Measurements from ENCODE around the gene CCDC93. TPM values are rescaled to one million over a fixed set of nuclear protein-coding genes. Genes with fewer than 3 reads are reported as not detected.

CCDC93 gene
- total and polyA plus RNA-seq, 10 of the 15 experiments (the other 5 are each of a cell fraction or from before 2014, with no cell fraction given), result 3.6 to 27.2 (median 13.5) TPM

GRCh38 chr2:118059919-118060478, 46.1 kb upstream of the CCDC93 start:
- WGBS (ENCODE audit: insufficient coverage, insufficient replicate concordance, low lambda C conversion rate, missing lambda C conversion rate), result 0% methylated on average over 4 of the region's 4 CpGs
- no peak overlapping the region for H3K4me3 ChIP-seq
- H3K27ac ChIP-seq (ENCODE audit: control insufficient read depth, insufficient read depth), result no peak overlapping the region
- H3K79me2 ChIP-seq (ENCODE audit: control insufficient read depth, insufficient read depth, low read length), result no peaks in the 10 kb centered on the region
- in situ Hi-C loops (cut with MboI) (no loop called here), intact Hi-C loops (cut with micrococcal nuclease; ENCODE audit: unreplicated experiment) (loop anchor here (5.0 to 10.0 kb wide), 2 partner anchors 127 to 245 kb away; partner anchors contain the start of gene DDX18)
- ChIA-PET SMC1A (ENCODE audit: uncharacterized antibody, unreplicated experiment) (interaction anchor here (0.9 to 11.4 kb wide), 12 partner anchors 10 to 91 kb away, joined by 3 to 358 read pairs (median 7); partner anchors contain the start of gene INSIG2), CTCF (interaction anchor here (0.8 to 19.8 kb wide), 11 partner anchors 9 to 246 kb away, joined by 3 to 626 read pairs (median 5); partner anchors contain the start of gene DDX18), POLR2A (interaction anchor here (1.2 to 1.7 kb wide), 3 partner anchors 11 to 13 kb away, joined by 3 to 7 read pairs (median 7); no protein-coding TSS in a partner anchor), RAD21 (ENCODE audit: unreplicated experiment) (interaction anchor here (1.2 to 9.8 kb wide), 7 partner anchors 10 to 88 kb away, joined by 3 to 266 read pairs (median 5); partner anchors contain the start of gene CCDC93)
- BruUV-seq (replicated peaks), result no TSS peak
- ATAC-seq, result peak; percentile 20
- no peaks in the 10 kb centered on the region for H3K27me3 ChIP-seq (replicated peaks in 1 of 2; ENCODE audit: control insufficient read depth in 2 of 2, insufficient read depth in 2 of 2, low read length in 1 of 2)
- no peaks in the 10 kb centered on the region; the same call in 1 of the 2 replicates for H4K20me1 ChIP-seq (ENCODE audit: control insufficient read depth, insufficient read depth)
- no peaks in the 10 kb centered on the region for H3K36me3 ChIP-seq (ENCODE audit: control insufficient read depth in 2 of 2, insufficient read depth in 2 of 2, low read length in 1 of 2)
- peaks cover 34% of the 10 kb centered on the region for H3K4me1 ChIP-seq (ENCODE audit: control insufficient read depth, insufficient read depth, low read length)
- H3K9me3 ChIP-seq (replicated peaks; ENCODE audit: control insufficient read depth, insufficient read depth, low read length), result no peaks in the 10 kb centered on the region
- FAIRE-seq, result peak; percentile 69
- DNase-seq (ENCODE audit: low read depth, low spot score), result peak; percentile 76
- peak overlapping the region; percentile 38; the same call in 1 of the 2 replicates for H2AFZ ChIP-seq (ENCODE audit: control insufficient read depth, low read depth, low read length)
- H3K9ac ChIP-seq (ENCODE audit: control insufficient read depth, insufficient read depth, low read length), result no peak overlapping the region
- peak overlapping the region; percentile 30; the same call in 1 of the 2 replicates for H3K4me2 ChIP-seq (ENCODE audit: control insufficient read depth, insufficient read depth)
- TF ChIP-seq RFX5 (IDR thresholded peaks at IDR 0.05; ENCODE audit: low read depth, low read length) (no peak), CHD2 (IDR thresholded peaks at IDR 0.05; ENCODE audit: borderline replicate concordance, low read depth, low read length) (peak; percentile 65; the same call in 1 of the 2 replicates), POLR2A (IDR thresholded peaks at IDR 0.05; ENCODE audit: low read depth, low read length) (no peak), USF2 (IDR thresholded peaks at IDR 0.05; ENCODE audit: borderline replicate concordance, low read depth, low read length) (no peak), KAT2A (conservative IDR thresholded peaks at IDR 0.05; ENCODE audit: control insufficient read depth, low read depth, low read length) (no peak), ZBED1 (IDR thresholded peaks at IDR 0.05; ENCODE audit: borderline replicate concordance) (peak; percentile 55; the same call in 1 of the 2 replicates), TBL1XR1 (IDR thresholded peaks at IDR 0.05; ENCODE audit: low read depth, low read length) (peak; percentile 74; the same call in 1 of the 2 replicates), MLLT1 (IDR thresholded peaks at IDR 0.05) (peak; percentile 98), CEBPB (IDR thresholded peaks at IDR 0.05; ENCODE audit: borderline replicate concordance in 1 of 2, low read depth in 2 of 2, low read length in 2 of 2) (0 out of 4 replicates have a peak, but pooled peaks of 1 of the 2 experiments have one; percentile 34), RELB (IDR thresholded peaks at IDR 0.05; ENCODE audit: low read depth) (peak; percentile 94), MTA3 (IDR thresholded peaks at IDR 0.05; ENCODE audit: borderline replicate concordance, low read length) (peak; percentile 70; the same call in 1 of the 2 replicates), E2F8 (IDR thresholded peaks at IDR 0.05; ENCODE audit: low read depth, partially characterized antibody) (no peak), GATAD2B (conservative IDR thresholded peaks at IDR 0.05; ENCODE audit: low read depth) (peak; percentile 91), MXI1 (IDR thresholded peaks at IDR 0.05; ENCODE audit: low read depth, low read length) (no peak), STAT1 (conservative IDR thresholded peaks at IDR 0.05) (no peak), HDGF (IDR thresholded peaks at IDR 0.05) (peak; percentile 49; the same call in 1 of the 2 replicates)

Data from GM12878 (cell line).